ENCODE measurements around the gene OGFR.

The OGFR gene, protein sequence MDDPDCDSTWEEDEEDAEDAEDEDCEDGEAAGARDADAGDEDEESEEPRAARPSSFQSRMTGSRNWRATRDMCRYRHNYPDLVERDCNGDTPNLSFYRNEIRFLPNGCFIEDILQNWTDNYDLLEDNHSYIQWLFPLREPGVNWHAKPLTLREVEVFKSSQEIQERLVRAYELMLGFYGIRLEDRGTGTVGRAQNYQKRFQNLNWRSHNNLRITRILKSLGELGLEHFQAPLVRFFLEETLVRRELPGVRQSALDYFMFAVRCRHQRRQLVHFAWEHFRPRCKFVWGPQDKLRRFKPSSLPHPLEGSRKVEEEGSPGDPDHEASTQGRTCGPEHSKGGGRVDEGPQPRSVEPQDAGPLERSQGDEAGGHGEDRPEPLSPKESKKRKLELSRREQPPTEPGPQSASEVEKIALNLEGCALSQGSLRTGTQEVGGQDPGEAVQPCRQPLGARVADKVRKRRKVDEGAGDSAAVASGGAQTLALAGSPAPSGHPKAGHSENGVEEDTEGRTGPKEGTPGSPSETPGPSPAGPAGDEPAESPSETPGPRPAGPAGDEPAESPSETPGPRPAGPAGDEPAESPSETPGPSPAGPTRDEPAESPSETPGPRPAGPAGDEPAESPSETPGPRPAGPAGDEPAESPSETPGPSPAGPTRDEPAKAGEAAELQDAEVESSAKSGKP

GRCh38 chr20:62804627-62805154 is at the start of gene OGFR:
OGFR (plus strand) TSS chr20:62804835; CDS start chr20:62804860, 25 bp downstream.
- peak; percentile 60 for DNase-seq
- Histone ChIP-seq H3K36me3 (peaks cover 48% of the 10 kb centered on the region), H3K27ac (peak within 1 kb of the TSS; percentile 73)

GRCh38 chr20:62754991-62755356 is 49.7 kb upstream of the OGFR start:
- no peaks in the 10 kb centered on the region for H3K36me3 ChIP-seq
- no peak for DNase-seq
- H3K27ac ChIP-seq = no peak overlapping the region
- no peaks in the 10 kb centered on the region for H3K9me3 ChIP-seq (ENCODE audit: severe bottlenecking)
- H3K27me3 ChIP-seq (ENCODE audit: insufficient read depth, low read depth, severe bottlenecking) = no peaks in the 10 kb centered on the region
- H3K4me3 ChIP-seq (ENCODE audit: low read depth, low read length) = no peak overlapping the region
- no peak for TF ChIP-seq CTCF (IDR thresholded peaks at IDR 0.05; ENCODE audit: low read depth, low read length)

More at GRCh38 chr20:62804627-62805154, at the start of gene OGFR:
- H3K9me3 ChIP-seq (ENCODE audit: severe bottlenecking) = no peaks in the 10 kb centered on the region
- peak within 1 kb of the TSS; percentile 62 for H3K4me3 ChIP-seq (ENCODE audit: low read depth, low read length)
- H3K27me3 ChIP-seq (ENCODE audit: insufficient read depth, low read depth, severe bottlenecking) = no peaks in the 10 kb centered on the region
- TF ChIP-seq CTCF (IDR thresholded peaks at IDR 0.05; ENCODE audit: low read depth, low read length) = no peak

GRCh38 chr20:62755817-62756724 is 48.6 kb upstream of the OGFR start:
- H3K9me3 ChIP-seq (ENCODE audit: severe bottlenecking) = no peaks in the 10 kb centered on the region
- no peak for TF ChIP-seq CTCF (IDR thresholded peaks at IDR 0.05; ENCODE audit: low read depth, low read length)
- DNase-seq = no peak
- H3K36me3 ChIP-seq = no peaks in the 10 kb centered on the region
- no peaks in the 10 kb centered on the region for H3K27me3 ChIP-seq (ENCODE audit: insufficient read depth, low read depth, severe bottlenecking)
- no peak overlapping the region for H3K4me3 ChIP-seq (ENCODE audit: low read depth, low read length)
- no peak overlapping the region for H3K27ac ChIP-seq

DNA sequence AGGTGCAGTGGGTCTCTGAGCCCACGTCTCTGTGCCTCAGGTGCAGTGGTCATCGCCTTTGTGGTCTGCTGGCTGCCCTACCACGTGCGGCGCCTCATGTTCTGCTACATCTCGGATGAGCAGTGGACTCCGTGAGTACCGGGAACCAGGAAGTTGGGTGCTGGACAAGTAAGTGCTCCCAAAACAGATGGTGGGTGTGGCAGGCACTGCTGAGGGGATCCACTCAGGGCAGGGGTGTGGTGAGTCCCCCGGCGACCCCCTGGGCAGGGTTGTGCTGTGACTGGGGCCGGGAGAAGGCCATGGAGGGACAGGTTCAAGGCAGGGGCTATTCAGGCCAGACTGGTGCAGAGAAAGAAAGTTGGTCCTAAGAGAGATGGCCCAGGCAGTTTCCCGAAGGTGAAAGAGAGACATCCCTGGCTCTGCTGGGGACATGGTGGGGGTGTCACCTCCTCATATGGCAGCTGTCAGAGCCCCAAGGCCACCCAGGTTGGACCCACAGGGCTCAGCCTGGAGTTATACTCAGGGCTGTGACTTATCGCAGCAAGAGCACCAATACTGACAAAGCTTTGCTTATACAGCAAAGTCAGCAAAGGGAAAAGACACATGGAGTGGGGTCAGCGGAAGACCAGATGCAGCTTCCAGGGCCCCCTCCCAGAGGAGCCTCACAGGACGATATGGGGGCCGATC is 46.3 kb upstream of the OGFR start:
- Histone ChIP-seq H3K27ac (no peak overlapping the region), H3K4me3 (ENCODE audit: low read depth, low read length) (no peak overlapping the region), H3K9me3 (ENCODE audit: severe bottlenecking) (no peaks in the 10 kb centered on the region), H3K36me3 (no peaks in the 10 kb centered on the region), H3K27me3 (ENCODE audit: insufficient read depth, low read depth, severe bottlenecking) (no peaks in the 10 kb centered on the region)
- DNase-seq = no peak
- no peak for TF ChIP-seq CTCF (IDR thresholded peaks at IDR 0.05; ENCODE audit: low read depth, low read length)

DNA sequence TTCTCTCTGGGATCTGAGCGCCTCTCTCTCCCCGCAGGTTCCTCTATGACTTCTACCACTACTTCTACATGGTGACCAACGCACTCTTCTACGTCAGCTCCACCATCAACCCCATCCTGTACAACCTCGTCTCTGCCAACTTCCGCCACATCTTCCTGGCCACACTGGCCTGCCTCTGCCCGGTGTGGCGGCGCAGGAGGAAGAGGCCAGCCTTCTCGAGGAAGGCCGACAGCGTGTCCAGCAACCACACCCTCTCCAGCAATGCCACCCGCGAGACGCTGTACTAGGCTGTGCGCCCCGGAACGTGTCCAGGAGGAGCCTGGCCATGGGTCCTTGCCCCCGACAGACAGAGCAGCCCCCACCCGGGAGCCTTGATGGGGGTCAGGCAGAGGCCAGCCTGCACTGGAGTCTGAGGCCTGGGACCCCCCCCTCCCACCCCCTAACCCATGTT is 44.6 kb upstream of the OGFR start:
- H3K27ac ChIP-seq = no peak overlapping the region
- no peak for DNase-seq
- no peak overlapping the region for H3K4me3 ChIP-seq (ENCODE audit: low read depth, low read length)
- no peaks in the 10 kb centered on the region for H3K36me3 ChIP-seq
- TF ChIP-seq CTCF (IDR thresholded peaks at IDR 0.05; ENCODE audit: low read depth, low read length) = no peak
- H3K27me3 ChIP-seq (ENCODE audit: insufficient read depth, low read depth, severe bottlenecking) = no peaks in the 10 kb centered on the region
- no peaks in the 10 kb centered on the region for H3K9me3 ChIP-seq (ENCODE audit: severe bottlenecking)
